Left ventricle myocardium inferior (tissue), 1 donor: ENCODE data around the gene ASTN2. TPM values are rescaled to one million over a fixed set of nuclear protein-coding genes. Genes with fewer than 3 reads are reported as not detected.

Experiments used
- DNase-seq: peaks from one replicate; pipeline ENCODE4 v3.0.0-alpha.2; 2020
- H3K27ac ChIP-seq: fragments of 200-600 bp; replicated peaks from 2 replicates; pipeline ENCODE4 v1.8.0; 2021
- H3K27me3 ChIP-seq: fragments of 200-600 bp; 2 replicates; pipeline ENCODE4 v1.8.0; 2021; ENCODE audit warnings: low read depth
- H3K36me3 ChIP-seq: fragments of 200-600 bp; 2 replicates; pipeline ENCODE4 v1.8.0; 2021
- H3K4me1 ChIP-seq: fragments of 200-600 bp; 2 replicates; pipeline ENCODE4 v1.8.0; 2021
- H3K4me3 ChIP-seq: fragments of 200-600 bp; 2 replicates; pipeline ENCODE4 v1.8.0; 2021; ENCODE audit warnings: mild to moderate bottlenecking, moderate library complexity
- H3K9me3 ChIP-seq: fragments of 200-600 bp; replicated peaks from 2 replicates; pipeline ENCODE4 v1.8.0; 2021
- CTCF ChIP-seq: fragments of 200-600 bp; IDR thresholded peaks from 2 replicates; pipeline ENCODE4 v1.8.0; 2021; ENCODE audit warnings: antibody characterized with exemption, mild to moderate bottlenecking, borderline replicate concordance
- intact Hi-C: fragments of 100-400 bp; cut with micrococcal nuclease; formaldehyde crosslinking; loops from one replicate; pipeline ENCODE4 v1.11.0; 2022
- total RNA-seq: library from RNA; stranded (reverse); fragmentation: NEBNext Ultra II Directional; extraction: Animal tissue kit (Norgen Biotek cat#: 25700); gene quantifications from one replicate; pipeline ENCODE4 v1.2.1, GENCODE V29; 2021
- donor health status: DM: no; HTN: yes; CAD: no; lungs with severe emphysema.

Gene ASTN2
- total RNA-seq, 1 donor from 2014 or later, result 6.1 TPM

- no peaks in the 10 kb centered on the region for H3K4me1 ChIP-seq
- no peak for DNase-seq
- H3K27ac ChIP-seq, result no peak overlapping the region
- no peak overlapping the region for H3K4me3 ChIP-seq
- no peak for TF ChIP-seq CTCF
- peaks cover 16% of the 10 kb centered on the region for H3K9me3 ChIP-seq
- no peaks in the 10 kb centered on the region for H3K27me3 ChIP-seq
- intact Hi-C loops, result no loop called here
- no peaks in the 10 kb centered on the region for H3K36me3 ChIP-seq
These were observed 962.2 kb downstream of the ASTN2 start for GRCh38 chr9:116452634-116453033.

GRCh38 chr9:116452227-116452626, 962.6 kb downstream of the ASTN2 start:
- no peak for TF ChIP-seq CTCF
- Histone ChIP-seq H3K4me3 (no peak overlapping the region), H3K27me3 (no peaks in the 10 kb centered on the region), H3K4me1 (no peaks in the 10 kb centered on the region), H3K27ac (no peak overlapping the region), H3K36me3 (no peaks in the 10 kb centered on the region), H3K9me3 (peaks cover 12% of the 10 kb centered on the region)
- DNase-seq, result no peak
- intact Hi-C loops, result no loop called here

GRCh38 chr9:116451500-116452115, 963.2 kb downstream of the ASTN2 start:
- H3K9me3 ChIP-seq, result peaks cover 6% of the 10 kb centered on the region
- no peak overlapping the region for H3K4me3 ChIP-seq
- TF ChIP-seq CTCF, result no peak
- no peaks in the 10 kb centered on the region for H3K4me1 ChIP-seq
- no peak for DNase-seq
- intact Hi-C loops, result no loop called here
- no peak overlapping the region for H3K27ac ChIP-seq
- H3K27me3 ChIP-seq, result no peaks in the 10 kb centered on the region
- no peaks in the 10 kb centered on the region for H3K36me3 ChIP-seq

GRCh38 chr9:116450378-116451139, 964.3 kb downstream of the ASTN2 start:
- Histone ChIP-seq H3K27ac (no peak overlapping the region), H3K36me3 (no peaks in the 10 kb centered on the region), H3K9me3 (no peaks in the 10 kb centered on the region), H3K4me1 (no peaks in the 10 kb centered on the region), H3K4me3 (no peak overlapping the region), H3K27me3 (no peaks in the 10 kb centered on the region)
- DNase-seq, result no peak
- intact Hi-C loops, result no loop called here
- TF ChIP-seq CTCF, result no peak

GRCh38 chr9:116449949-116450348, 964.9 kb downstream of the ASTN2 start:
- no peaks in the 10 kb centered on the region for H3K9me3 ChIP-seq
- H3K27me3 ChIP-seq, result no peaks in the 10 kb centered on the region
- H3K4me1 ChIP-seq, result no peaks in the 10 kb centered on the region
- no peak for DNase-seq
- intact Hi-C loops, result no loop called here
- H3K27ac ChIP-seq, result no peak overlapping the region
- TF ChIP-seq CTCF, result no peak
- no peak overlapping the region for H3K4me3 ChIP-seq
- no peaks in the 10 kb centered on the region for H3K36me3 ChIP-seq
